Neural cell (in vitro differentiated cells): ENCODE results near the gene NRCAM.

Experiments used
- EP300 ChIP-seq: fragments of 450-650 bp; conservative IDR thresholded peaks from 2 replicates; pipeline ENCODE4 v1.6.1; 2014; ENCODE audit warnings: antibody characterized with exemption, mild to moderate bottlenecking, moderate library complexity; ENCODE audit not compliant: poor library complexity, severe bottlenecking
- EZH2 ChIP-seq: fragments of 200-600, 300-800 bp; shearing (Covaris generic), sonication (generic); IDR thresholded peaks from 2 replicates; pipeline ENCODE4 v1.6.1; 2014; ENCODE audit warnings: antibody characterized with exemption, low read length, borderline replicate concordance, mild to moderate bottlenecking; ENCODE audit not compliant: insufficient read depth, poor library complexity, severe bottlenecking
- POLR2AphosphoS5 ChIP-seq: IDR thresholded peaks from 2 replicates; pipeline ENCODE4 v1.6.1; 2012
- RAD21 ChIP-seq: fragments of 450-650 bp; conservative IDR thresholded peaks from 2 replicates; pipeline ENCODE4 v1.6.1; 2014; ENCODE audit warnings: antibody characterized with exemption, mild to moderate bottlenecking, moderate library complexity
- REST ChIP-seq: IDR thresholded peaks from 2 replicates; pipeline ENCODE4 v1.6.1; 2012; ENCODE audit warnings: borderline replicate concordance
- SMC3 ChIP-seq: fragments of 450-650 bp; conservative IDR thresholded peaks from 2 replicates; pipeline ENCODE4 v1.6.1; 2014; ENCODE audit warnings: antibody characterized with exemption, mild to moderate bottlenecking, moderate library complexity; ENCODE audit not compliant: poor library complexity
- TAF1 ChIP-seq: IDR thresholded peaks from 2 replicates; pipeline ENCODE4 v1.6.1; 2012; ENCODE audit warnings: low read depth
- TF ChIP-seq, protein P1 (sequence below): fragments of 450-650 bp; IDR thresholded peaks from 2 replicates; pipeline ENCODE4 v1.5.1; 2014; ENCODE audit warnings: antibody characterized with exemption, mild to moderate bottlenecking, moderate library complexity; ENCODE audit not compliant: poor library complexity, severe bottlenecking

- TF ChIP-seq, protein P1, sequence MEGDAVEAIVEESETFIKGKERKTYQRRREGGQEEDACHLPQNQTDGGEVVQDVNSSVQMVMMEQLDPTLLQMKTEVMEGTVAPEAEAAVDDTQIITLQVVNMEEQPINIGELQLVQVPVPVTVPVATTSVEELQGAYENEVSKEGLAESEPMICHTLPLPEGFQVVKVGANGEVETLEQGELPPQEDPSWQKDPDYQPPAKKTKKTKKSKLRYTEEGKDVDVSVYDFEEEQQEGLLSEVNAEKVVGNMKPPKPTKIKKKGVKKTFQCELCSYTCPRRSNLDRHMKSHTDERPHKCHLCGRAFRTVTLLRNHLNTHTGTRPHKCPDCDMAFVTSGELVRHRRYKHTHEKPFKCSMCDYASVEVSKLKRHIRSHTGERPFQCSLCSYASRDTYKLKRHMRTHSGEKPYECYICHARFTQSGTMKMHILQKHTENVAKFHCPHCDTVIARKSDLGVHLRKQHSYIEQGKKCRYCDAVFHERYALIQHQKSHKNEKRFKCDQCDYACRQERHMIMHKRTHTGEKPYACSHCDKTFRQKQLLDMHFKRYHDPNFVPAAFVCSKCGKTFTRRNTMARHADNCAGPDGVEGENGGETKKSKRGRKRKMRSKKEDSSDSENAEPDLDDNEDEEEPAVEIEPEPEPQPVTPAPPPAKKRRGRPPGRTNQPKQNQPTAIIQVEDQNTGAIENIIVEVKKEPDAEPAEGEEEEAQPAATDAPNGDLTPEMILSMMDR = no peak
- TF ChIP-seq REST = no peak
- no peak for TF ChIP-seq POLR2AphosphoS5
- no peak for TF ChIP-seq EP300
- TF ChIP-seq EZH2 = no peak
- no peak for TF ChIP-seq SMC3
- no peak for TF ChIP-seq TAF1
- no peak for TF ChIP-seq RAD21
Observed at GRCh38 chr7:108204281-108204796, 251.9 kb downstream of the NRCAM start.
